GM21515 (cell line): Measurements from ENCODE around the gene DGKZ.

ENCODE experiments used
- ATAC-seq: cut with Tn5 transposase; IDR thresholded peaks from one replicate; pipeline ENCODE4 v1.9.1; 2021; ENCODE audit not compliant: unreplicated experiment

The DGKZ gene

GRCh38 chr11:46427364-46427763 is 80.1 kb downstream of the DGKZ start:
- ATAC-seq, result no peak

GRCh38 chr11:46429717-46430116 is 82.5 kb downstream of the DGKZ start:
- no peak for ATAC-seq
